Measurements from ENCODE around the gene FBXO33. TPM values are rescaled to one million over a fixed set of nuclear protein-coding genes. Genes with fewer than 3 reads are reported as not detected.

The FBXO33 gene
- total RNA-seq, 1 donor from 2014 or later: 11.3 TPM

DNA sequence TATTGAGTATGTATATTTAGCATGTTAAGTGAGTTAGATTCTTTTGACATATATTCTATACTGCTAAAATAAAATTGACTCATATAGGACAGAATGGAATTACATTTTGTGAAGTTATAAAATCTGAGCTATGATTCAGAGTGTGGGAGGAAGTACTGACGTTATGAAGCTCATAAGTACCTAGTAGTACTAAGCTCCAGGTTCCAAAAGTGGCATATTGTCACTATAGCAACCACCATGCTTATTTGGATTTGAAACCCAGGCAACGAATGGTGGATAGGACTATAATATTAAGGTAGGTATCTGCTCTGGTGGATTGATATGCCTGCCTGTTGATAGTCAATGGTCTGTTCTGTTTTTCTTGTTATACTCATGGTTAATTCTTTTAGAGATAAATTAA, 2.2 kb upstream of the FBXO33 start:
- peak; percentile 65 for DNase-seq (ENCODE audit: low read depth)
- TF ChIP-seq, protein P1, sequence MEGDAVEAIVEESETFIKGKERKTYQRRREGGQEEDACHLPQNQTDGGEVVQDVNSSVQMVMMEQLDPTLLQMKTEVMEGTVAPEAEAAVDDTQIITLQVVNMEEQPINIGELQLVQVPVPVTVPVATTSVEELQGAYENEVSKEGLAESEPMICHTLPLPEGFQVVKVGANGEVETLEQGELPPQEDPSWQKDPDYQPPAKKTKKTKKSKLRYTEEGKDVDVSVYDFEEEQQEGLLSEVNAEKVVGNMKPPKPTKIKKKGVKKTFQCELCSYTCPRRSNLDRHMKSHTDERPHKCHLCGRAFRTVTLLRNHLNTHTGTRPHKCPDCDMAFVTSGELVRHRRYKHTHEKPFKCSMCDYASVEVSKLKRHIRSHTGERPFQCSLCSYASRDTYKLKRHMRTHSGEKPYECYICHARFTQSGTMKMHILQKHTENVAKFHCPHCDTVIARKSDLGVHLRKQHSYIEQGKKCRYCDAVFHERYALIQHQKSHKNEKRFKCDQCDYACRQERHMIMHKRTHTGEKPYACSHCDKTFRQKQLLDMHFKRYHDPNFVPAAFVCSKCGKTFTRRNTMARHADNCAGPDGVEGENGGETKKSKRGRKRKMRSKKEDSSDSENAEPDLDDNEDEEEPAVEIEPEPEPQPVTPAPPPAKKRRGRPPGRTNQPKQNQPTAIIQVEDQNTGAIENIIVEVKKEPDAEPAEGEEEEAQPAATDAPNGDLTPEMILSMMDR (IDR thresholded peaks at IDR 0.05; ENCODE audit: insufficient read depth, low read length, severe bottlenecking): no peak
- no peak for FAIRE-seq
- H3K4me3 ChIP-seq (ENCODE audit: low read depth, low read length): no peak overlapping the region
- no peaks in the 10 kb centered on the region for H3K36me3 ChIP-seq (ENCODE audit: control insufficient read depth, insufficient read depth, low read length)
- no peaks in the 10 kb centered on the region for H3K27me3 ChIP-seq (ENCODE audit: control insufficient read depth, insufficient read depth, low read length)

DNA sequence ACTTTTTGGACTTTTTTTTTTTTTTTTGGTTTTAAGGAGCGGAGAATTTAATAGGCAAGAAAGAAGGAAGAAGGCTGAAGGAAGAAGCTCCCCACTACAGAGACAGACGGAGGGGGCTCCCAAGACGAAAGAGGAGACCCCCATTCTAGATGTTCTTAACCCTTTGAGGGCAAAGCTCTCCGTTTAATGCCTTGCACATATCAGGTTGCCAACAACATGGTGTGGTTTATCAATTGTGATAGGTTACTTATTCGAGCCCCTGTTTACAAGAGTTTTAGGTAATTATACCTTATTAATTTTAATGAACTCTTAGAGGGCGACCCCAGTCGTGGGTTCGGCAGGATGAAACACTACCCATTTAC, 1.2 kb upstream of the FBXO33 start:
- Histone ChIP-seq H3K36me3 (ENCODE audit: control insufficient read depth, insufficient read depth, low read length) (no peaks in the 10 kb centered on the region), H3K4me3 (ENCODE audit: low read depth, low read length) (peak overlapping the region; percentile 89), H3K27me3 (ENCODE audit: control insufficient read depth, insufficient read depth, low read length) (no peaks in the 10 kb centered on the region)
- TF ChIP-seq, protein P1 (IDR thresholded peaks at IDR 0.05; ENCODE audit: insufficient read depth, low read length, severe bottlenecking): no peak
- DNase-seq (ENCODE audit: low read depth) (no peak), FAIRE-seq (no peak)

DNA sequence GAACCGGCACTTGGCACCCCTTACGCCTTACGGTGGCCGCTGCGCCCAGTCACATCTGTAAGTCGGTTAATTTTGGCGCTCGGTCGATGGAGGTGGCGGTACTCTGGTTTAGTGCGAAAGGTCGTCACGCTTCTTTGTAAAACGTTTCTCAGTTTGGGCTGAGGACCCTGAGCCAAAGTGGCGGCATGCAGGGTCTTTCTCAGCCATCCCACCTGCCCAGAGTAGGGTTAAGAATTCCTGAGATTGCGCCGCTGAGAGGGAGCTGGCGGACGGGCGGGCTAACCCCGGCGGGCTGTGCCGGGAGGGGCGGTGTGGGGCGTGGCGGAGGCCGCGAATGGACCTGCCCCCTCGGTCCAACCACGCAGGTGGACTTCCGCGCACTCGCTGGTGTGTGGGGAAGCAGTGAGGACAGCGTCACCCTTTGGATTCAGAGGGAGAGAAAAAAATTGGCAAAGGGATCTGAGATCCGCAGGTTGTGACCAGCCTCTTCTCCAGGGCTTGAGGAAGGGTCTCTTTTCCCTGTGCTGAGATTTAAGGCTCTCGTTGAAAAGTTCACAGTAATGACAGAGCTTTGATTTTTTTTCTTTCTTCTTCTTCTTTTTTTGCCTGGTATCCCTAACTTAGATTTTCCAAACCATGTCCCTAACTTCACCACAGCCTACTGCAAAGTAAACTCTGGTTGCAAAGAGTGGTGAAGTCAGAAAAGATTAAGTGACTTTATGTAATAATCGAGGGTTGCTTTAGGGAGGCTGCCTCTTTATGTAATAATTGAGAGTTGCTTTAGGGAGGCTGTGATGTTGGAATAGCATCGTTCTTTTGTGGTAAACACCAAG, 602 bp upstream of the FBXO33 start:
- TF ChIP-seq, protein P1 (IDR thresholded peaks at IDR 0.05; ENCODE audit: insufficient read depth, low read length, severe bottlenecking): peak; percentile 33
- Histone ChIP-seq H3K27me3 (ENCODE audit: control insufficient read depth, insufficient read depth, low read length) (no peaks in the 10 kb centered on the region), H3K4me3 (ENCODE audit: low read depth, low read length) (peak overlapping the region; percentile 89), H3K36me3 (ENCODE audit: control insufficient read depth, insufficient read depth, low read length) (no peaks in the 10 kb centered on the region)
- no peak for FAIRE-seq
- DNase-seq (ENCODE audit: low read depth): peak; percentile 79

DNA sequence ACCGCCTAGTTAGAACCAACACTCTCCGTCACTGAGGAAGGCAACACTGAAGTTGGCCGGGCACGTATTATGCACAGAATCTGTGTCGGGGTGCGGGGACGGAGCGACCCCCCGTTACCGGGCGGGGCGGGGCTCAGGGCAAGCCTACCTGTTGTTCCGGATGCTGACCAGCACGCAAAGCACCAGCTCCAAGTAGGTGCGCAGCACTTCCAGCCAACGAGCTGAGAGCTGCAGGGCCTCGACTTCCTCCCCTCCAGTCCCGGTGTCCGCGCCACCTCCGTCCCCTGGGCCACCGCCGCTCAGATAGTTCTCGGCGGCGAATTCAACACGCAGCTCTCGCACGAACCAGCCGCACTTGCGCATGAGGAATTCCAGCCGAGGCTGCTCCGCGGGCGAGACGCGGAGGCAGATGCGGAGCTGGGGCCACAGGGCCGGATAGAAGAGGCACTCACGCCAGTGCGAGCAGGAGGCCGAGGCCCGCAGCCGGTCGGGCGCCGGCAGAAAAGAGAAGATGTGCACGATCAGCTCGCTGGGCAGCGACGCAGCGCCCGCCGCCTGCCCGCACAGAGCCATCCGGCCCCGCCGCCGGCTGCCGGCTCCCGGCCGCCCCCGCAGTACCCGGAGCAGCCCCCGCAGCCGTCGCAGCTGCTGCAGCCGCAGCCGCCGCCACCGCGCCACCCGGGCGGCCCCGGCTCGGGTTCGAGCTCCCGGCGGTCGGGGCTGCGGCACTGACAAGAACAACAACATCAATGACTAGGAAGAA, 636 bp downstream of the FBXO33 start:
- Histone ChIP-seq H3K27me3 (ENCODE audit: control insufficient read depth, insufficient read depth, low read length) (no peaks in the 10 kb centered on the region), H3K36me3 (ENCODE audit: control insufficient read depth, insufficient read depth, low read length) (no peaks in the 10 kb centered on the region), H3K4me3 (ENCODE audit: low read depth, low read length) (peak overlapping the region; percentile 89)
- no peak for FAIRE-seq
- DNase-seq (ENCODE audit: low read depth): peak; percentile 46
- TF ChIP-seq, protein P1 (IDR thresholded peaks at IDR 0.05; ENCODE audit: insufficient read depth, low read length, severe bottlenecking): no peak

DNA sequence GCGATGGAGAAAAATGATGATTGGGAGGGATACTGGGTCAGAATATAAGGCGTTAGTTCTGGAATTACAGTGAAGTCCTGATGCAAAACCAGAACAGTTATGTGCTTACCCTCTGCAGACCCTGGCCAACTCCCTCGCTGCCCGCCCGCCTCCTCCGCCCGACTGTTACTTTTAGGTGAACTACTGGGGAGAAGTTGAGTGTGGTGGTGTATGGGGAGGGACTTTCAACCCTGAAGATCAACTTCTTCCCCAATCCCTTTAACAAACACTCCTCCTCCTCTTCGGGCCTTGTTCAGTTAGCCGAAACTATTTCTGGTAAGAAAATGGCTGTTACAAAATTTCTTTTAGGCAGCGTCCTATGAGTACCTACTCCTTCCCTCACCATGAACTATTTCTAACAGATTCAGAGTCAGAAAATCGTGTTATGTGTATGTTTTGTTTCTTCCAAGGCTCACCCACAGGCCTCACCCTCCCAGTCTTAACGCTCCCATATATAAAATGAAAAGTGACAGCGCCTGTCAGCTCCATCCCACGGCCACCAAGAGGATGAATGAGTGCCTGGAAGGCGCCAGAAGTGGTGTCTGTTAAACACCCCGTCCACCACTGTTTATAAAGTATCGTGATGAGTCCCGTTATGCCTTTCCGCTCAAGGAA, 1.3 kb downstream of the FBXO33 start:
- peak overlapping the region; percentile 89 for H3K4me3 ChIP-seq (ENCODE audit: low read depth, low read length)
- H3K36me3 ChIP-seq (ENCODE audit: control insufficient read depth, insufficient read depth, low read length): no peaks in the 10 kb centered on the region
- FAIRE-seq (no peak), DNase-seq (ENCODE audit: low read depth) (no peak)
- TF ChIP-seq, protein P1 (IDR thresholded peaks at IDR 0.05; ENCODE audit: insufficient read depth, low read length, severe bottlenecking): no peak
- no peaks in the 10 kb centered on the region for H3K27me3 ChIP-seq (ENCODE audit: control insufficient read depth, insufficient read depth, low read length)
